ENCODE measurements around the gene CHID1.

GRCh38 chr11:846496-847098, 64.0 kb downstream of the CHID1 start:
- TF ChIP-seq, protein P1, sequence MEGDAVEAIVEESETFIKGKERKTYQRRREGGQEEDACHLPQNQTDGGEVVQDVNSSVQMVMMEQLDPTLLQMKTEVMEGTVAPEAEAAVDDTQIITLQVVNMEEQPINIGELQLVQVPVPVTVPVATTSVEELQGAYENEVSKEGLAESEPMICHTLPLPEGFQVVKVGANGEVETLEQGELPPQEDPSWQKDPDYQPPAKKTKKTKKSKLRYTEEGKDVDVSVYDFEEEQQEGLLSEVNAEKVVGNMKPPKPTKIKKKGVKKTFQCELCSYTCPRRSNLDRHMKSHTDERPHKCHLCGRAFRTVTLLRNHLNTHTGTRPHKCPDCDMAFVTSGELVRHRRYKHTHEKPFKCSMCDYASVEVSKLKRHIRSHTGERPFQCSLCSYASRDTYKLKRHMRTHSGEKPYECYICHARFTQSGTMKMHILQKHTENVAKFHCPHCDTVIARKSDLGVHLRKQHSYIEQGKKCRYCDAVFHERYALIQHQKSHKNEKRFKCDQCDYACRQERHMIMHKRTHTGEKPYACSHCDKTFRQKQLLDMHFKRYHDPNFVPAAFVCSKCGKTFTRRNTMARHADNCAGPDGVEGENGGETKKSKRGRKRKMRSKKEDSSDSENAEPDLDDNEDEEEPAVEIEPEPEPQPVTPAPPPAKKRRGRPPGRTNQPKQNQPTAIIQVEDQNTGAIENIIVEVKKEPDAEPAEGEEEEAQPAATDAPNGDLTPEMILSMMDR (IDR thresholded peaks at IDR 0.05): no peak
- TF ChIP-seq EZH2 (IDR thresholded peaks at IDR 0.05): no peak
